GOT3 (cell line): ENCODE measurements around the gene LOXHD1.

Experiments used
- DNase-seq: peaks from one replicate; lab custom pipeline; 2025; ENCODE audit warnings: mixed read lengths; lab: John Stamatoyannopoulos, UW

Gene LOXHD1

GRCh38 chr18:46480226-46480625 lies 176.8 kb downstream of the LOXHD1 start:
- no peak for DNase-seq

- no peak for DNase-seq
These were observed 178.2 kb downstream of the LOXHD1 start for GRCh38 chr18:46478796-46479195.

- no peak for DNase-seq
These were observed 179.5 kb downstream of the LOXHD1 start for GRCh38 chr18:46477425-46478011.

DNA sequence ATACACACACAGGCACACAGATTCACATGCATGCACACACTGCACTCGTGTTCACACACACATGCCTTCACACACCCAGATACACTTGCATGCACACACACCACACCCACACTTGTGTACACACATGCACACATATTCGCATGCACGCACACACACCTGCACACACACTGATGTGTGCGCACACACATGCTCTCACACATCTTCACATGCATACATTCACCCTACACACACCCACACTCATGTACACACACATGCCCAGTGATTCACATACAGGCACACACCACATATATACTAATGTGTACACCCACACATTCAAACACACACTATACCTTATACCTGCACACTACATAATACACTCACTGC lies 181.6 kb downstream of the LOXHD1 start:
- no peak for DNase-seq

- no peak for DNase-seq
These were observed 182.3 kb downstream of the LOXHD1 start for GRCh38 chr18:46474487-46475389.

DNA sequence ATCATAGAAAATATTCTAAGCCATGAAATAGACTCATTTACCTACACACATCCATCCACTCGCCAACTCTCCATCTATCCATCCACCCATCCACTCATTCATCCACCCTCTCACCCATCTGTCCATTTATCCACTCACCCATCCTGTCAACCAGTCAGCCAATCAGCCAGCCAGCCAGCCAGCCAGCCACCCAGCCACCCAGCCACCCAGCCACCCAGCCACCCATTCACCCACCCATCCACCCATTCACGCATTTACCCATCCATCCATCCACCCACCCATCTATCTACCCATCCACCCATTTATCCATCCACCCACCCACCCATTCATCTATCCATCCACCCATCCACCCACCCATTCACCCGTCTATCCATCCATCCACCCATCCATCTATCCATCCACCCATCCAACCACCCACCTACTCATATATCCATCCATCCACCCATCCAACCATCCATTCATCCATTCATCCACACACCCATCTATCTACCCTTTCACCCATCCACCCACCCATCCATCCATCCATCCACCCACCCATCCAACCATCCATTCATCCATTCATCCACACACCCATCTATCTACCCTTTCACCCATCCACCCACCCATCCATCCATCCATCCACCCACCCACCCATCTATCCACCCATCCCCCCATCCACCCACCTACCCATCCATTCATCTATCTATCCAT lies 185.1 kb downstream of the LOXHD1 start:
- no peak for DNase-seq

- DNase-seq: no peak
These were observed 186.3 kb downstream of the LOXHD1 start for GRCh38 chr18:46470714-46471113.

DNA sequence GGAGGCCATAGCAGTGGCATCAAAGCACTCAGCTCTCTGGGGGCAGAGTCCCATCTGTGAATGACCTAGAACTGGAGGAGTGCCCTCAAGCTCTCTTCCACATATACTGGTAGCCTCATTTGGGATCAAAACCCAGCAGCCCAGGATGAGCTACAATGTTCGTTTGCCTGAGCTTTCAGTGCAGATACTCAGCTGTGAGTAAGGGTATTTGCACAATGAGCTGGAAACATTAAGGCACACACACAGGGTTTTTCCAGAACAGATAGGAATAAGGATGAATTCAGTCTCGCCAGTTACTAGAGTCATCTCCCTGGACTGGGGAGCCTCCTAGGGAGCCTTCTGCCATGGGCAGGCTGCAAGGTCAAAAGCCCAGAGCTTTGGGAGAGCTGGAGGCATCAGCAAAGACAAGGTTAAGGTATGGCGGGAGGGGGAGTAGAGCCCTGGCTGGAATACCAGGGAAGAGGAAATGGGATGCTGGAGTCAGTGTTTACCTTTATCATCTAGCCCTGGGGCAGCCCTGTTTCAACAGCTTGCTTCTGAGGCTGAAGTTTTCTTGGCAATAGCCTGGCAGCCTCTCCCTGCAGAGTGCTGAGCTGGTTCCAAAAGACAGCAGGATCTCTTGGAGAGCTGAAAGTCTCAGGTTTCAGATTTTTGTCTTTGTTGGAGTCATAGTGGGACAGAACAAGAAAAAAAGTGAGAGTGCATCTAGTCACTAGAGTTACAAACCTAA lies 187.7 kb downstream of the LOXHD1 start:
- no peak for DNase-seq

- DNase-seq: no peak
These were observed 188.4 kb downstream of the LOXHD1 start for GRCh38 chr18:46468426-46469180.

GRCh38 chr18:46466234-46467160 lies 190.5 kb downstream of the LOXHD1 start:
- no peak for DNase-seq

DNA sequence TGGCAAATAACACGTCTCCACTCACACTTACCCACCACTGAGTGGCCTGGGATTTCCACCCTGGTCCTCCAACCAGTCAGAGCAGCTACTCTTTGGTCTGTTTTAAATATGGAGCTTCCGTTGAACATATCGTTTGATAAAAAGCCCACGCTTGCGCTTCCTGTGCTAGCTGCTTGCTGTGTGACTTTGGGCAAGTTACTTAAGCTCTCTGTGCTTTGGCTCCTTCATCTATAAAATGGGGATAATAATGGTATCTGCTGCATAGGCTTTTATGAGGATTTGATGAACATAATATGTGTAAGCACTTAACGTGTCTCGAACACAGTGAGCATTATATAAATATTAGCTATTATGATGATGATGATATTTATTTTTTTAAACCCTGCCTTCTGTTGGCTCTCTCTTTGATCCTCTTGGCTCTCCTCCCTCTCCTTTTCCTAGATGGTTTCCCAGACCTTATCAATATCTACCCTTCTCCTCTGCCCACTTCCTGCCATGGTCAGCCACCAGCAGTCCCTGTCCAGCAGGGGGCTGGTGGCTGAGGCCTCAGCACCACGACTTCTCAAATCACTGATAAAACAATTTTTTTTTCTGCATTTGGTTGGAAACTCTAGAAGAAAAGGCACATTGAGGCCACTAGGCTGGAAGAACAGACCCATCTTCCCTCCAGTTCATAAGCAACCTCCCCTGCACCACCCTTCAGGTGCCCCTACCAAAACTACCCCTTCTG lies 191.9 kb downstream of the LOXHD1 start:
- no peak for DNase-seq

- DNase-seq: no peak
These were observed 194.5 kb downstream of the LOXHD1 start for GRCh38 chr18:46462523-46462922.

- no peak for DNase-seq
These were observed 195.0 kb downstream of the LOXHD1 start for GRCh38 chr18:46461993-46462392.

DNA sequence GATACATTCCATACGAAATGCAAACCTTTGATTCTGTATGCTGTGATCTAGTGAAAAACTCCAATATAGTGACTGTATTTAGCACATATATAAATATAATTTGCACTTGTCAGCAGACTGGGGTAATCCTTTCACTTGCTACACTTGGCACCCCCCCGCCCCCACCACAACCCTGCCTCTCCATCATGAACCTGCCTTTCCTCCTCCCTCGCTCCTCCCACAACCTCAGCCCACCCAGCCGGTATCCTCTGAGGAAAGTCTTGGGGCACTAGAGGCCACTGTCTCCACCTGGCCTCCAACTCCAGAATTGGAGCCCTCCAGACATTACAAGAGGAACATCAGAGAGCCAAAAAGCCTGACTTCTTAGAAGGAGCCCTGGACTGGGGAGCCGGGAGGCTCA lies 196.3 kb downstream of the LOXHD1 start:
- DNase-seq: no peak

- DNase-seq: no peak
These were observed 197.1 kb downstream of the LOXHD1 start for GRCh38 chr18:46459789-46460455.

GRCh38 chr18:46458472-46458871 lies 198.5 kb downstream of the LOXHD1 start:
- no peak for DNase-seq

- no peak for DNase-seq
These were observed 200.3 kb downstream of the LOXHD1 start for GRCh38 chr18:46456691-46457090.

- no peak for DNase-seq
These were observed 204.2 kb downstream of the LOXHD1 start for GRCh38 chr18:46452820-46453219.

DNA sequence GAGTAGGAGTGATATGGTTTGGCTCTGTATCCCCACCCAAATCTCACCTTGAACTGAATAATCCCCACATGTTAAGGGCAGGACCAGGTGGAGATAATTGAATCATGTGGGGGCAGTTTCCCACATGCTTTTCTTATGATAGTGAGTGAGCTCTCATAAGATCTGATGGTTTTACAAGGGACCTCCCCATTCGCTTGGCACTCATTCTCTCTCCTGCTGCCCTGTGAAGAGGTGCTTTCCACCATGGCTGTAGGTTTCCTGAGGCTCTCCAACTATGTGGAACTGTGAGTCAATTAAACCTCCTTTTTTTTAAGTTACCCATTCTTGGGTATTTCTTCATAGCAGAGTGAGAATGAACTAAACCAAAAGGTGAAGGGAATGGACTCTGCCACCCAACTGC lies 207.5 kb downstream of the LOXHD1 start:
- DNase-seq: no peak
